IMR-90 (cell line): ENCODE measurements around the gene ACTN1. TPM values are rescaled to one million over a fixed set of nuclear protein-coding genes. Genes with fewer than 3 reads are reported as not detected.

Experiments
- ATAC-seq: fragments of 200-7000 bp; cut with Tn5 transposase; 2 replicates; pipeline ENCODE4 v1.9.1; 2020; ENCODE audit warnings: low read depth, mild to moderate bottlenecking, moderate library complexity
- Bru-seq: library from RNA; stranded (reverse); fragments of 400-500 nt; gene quantifications from one replicate; lab custom pipeline; 2021; lab: Mats Ljungman, UMichigan
- BruChase-seq, 2 experiments: library from RNA; stranded (reverse); fragments of 400-500 nt; gene quantifications; one replicate each; lab custom pipeline; 2021; lab: Mats Ljungman, UMichigan
- BruUV-seq: library from RNA; stranded (reverse); fragments of 400-500 nt; replicated peaks from 2 replicates; lab custom pipeline; 2021; lab: Mats Ljungman, UMichigan
- CTCF ChIA-PET: fragments of 300-600 bp; formaldehyde crosslinking; extraction: SDS; loops from one replicate; lab custom pipeline; 2021; ENCODE audit warnings: antibody characterized with exemption; lab: Yijun Ruan, JAX
- POLR2A ChIA-PET: fragments of 300-600 bp; sonication (Branson Sonifier 250); formaldehyde crosslinking; loops from one replicate; lab custom pipeline; 2022; ENCODE audit warnings: antibody characterized with exemption; ENCODE audit not compliant: unreplicated experiment; lab: Charles Lee
- DNase-seq: peaks from one replicate; pipeline ENCODE4 v3.0.0; 2013
- H2AFZ ChIP-seq: replicated peaks from 2 replicates; pipeline ENCODE3; 2013; ENCODE audit warnings: low read length, mild to moderate bottlenecking; ENCODE audit not compliant: poor library complexity
- H2AK5ac ChIP-seq: 2 replicates; pipeline ENCODE4 v1.6.1; 2013; ENCODE audit warnings: low read depth, low read length, inconsistent platforms
- H2AK9ac ChIP-seq: replicated peaks from 2 replicates; pipeline ENCODE3; 2013; ENCODE audit warnings: mild to moderate bottlenecking, low read depth, low read length, moderate library complexity; ENCODE audit not compliant: poor library complexity
- H2BK120ac ChIP-seq: 2 replicates; pipeline ENCODE4 v1.6.1; 2013; ENCODE audit warnings: low read depth, low read length, inconsistent platforms
- H2BK15ac ChIP-seq: 3 replicates; pipeline ENCODE4 v1.6.1; 2013; ENCODE audit warnings: low read depth, low read length, inconsistent platforms
- H2BK20ac ChIP-seq: 2 replicates; pipeline ENCODE4 v1.6.1; 2013; ENCODE audit warnings: low read depth, mild to moderate bottlenecking, inconsistent platforms, low read length, moderate library complexity
- H2BK5ac ChIP-seq: 2 replicates; pipeline ENCODE4 v1.6.1; 2013; ENCODE audit warnings: mild to moderate bottlenecking, low read depth, low read length, inconsistent platforms; ENCODE audit not compliant: poor library complexity, severe bottlenecking
- H3K14ac ChIP-seq: replicated peaks from 2 replicates; pipeline ENCODE4 v1.6.1; 2013; ENCODE audit warnings: low read depth, low read length, inconsistent platforms
- H3K18ac ChIP-seq: 2 replicates; pipeline ENCODE4 v1.6.1; 2013; ENCODE audit warnings: low read depth, low read length, control low read depth
- H3K23ac ChIP-seq: 2 replicates; pipeline ENCODE4 v1.6.1; 2013; ENCODE audit warnings: low read depth, low read length, inconsistent platforms
- H3K27ac ChIP-seq: 2 replicates; pipeline ENCODE4 v1.5.1; 2013; ENCODE audit warnings: mild to moderate bottlenecking, control low read depth, low read length; ENCODE audit not compliant: insufficient read depth
- H3K27me3 ChIP-seq: 2 replicates; pipeline ENCODE4 v1.6.1; 2013; ENCODE audit warnings: low read length; ENCODE audit not compliant: control insufficient read depth, insufficient read depth
- H3K36me3 ChIP-seq: 2 replicates; pipeline ENCODE4 v1.6.1; 2013; ENCODE audit warnings: low read length, mixed read lengths; ENCODE audit not compliant: control insufficient read depth, insufficient read depth
- H3K4ac ChIP-seq: 2 replicates; pipeline ENCODE4 v1.6.1; 2013; ENCODE audit warnings: low read depth, low read length, inconsistent platforms
- H3K4me1 ChIP-seq: 2 replicates; pipeline ENCODE4 v1.6.1; 2013; ENCODE audit warnings: low read length, mixed read lengths; ENCODE audit not compliant: control insufficient read depth, insufficient read depth
- H3K4me2 ChIP-seq: 2 replicates; pipeline ENCODE4 v1.6.1; 2013; ENCODE audit warnings: low read depth, mild to moderate bottlenecking, control low read depth, low read length, moderate library complexity
- H3K4me3 ChIP-seq: 2 replicates; pipeline ENCODE4 v1.5.1; 2013; ENCODE audit warnings: low read depth, mild to moderate bottlenecking, control low read depth, low read length, moderate library complexity; ENCODE audit not compliant: insufficient read depth
- H3K56ac ChIP-seq: 2 replicates; pipeline ENCODE4 v1.6.1; 2013; ENCODE audit warnings: low read length, inconsistent platforms; ENCODE audit not compliant: insufficient read depth; ENCODE audit errors: extremely low read depth
- H3K79me1 ChIP-seq, 2 experiments: 2 replicates each; pipeline ENCODE4 v1.6.1; 2013; ENCODE audit warnings: low read length in 2 of 2, inconsistent platforms in 1 of 2, low read depth in 1 of 2
- H3K9ac ChIP-seq: 2 replicates; pipeline ENCODE4 v1.6.1; 2013; ENCODE audit warnings: low read depth, low read length, control low read depth
- H3K9me1 ChIP-seq: 2 replicates; pipeline ENCODE4 v1.6.1; 2013; ENCODE audit warnings: low read length, inconsistent platforms; ENCODE audit not compliant: insufficient read depth
- H3K9me3 ChIP-seq: 2 replicates; pipeline ENCODE4 v1.6.1; 2013; ENCODE audit warnings: low read length; ENCODE audit not compliant: control insufficient read depth, insufficient read depth
- H4K20me1 ChIP-seq: 2 replicates; pipeline ENCODE4 v1.6.1; 2013; ENCODE audit warnings: low read length, inconsistent platforms; ENCODE audit not compliant: insufficient read depth
- H4K5ac ChIP-seq: 2 replicates; pipeline ENCODE4 v1.6.1; 2013; ENCODE audit warnings: mild to moderate bottlenecking, low read depth, low read length, control low read depth
- H4K8ac ChIP-seq, 2 experiments: 2 replicates each; pipeline ENCODE4 v1.6.1; 2013; ENCODE audit warnings: low read depth in 2 of 2, low read length in 2 of 2, control low read depth in 1 of 2, inconsistent platforms in 1 of 2
- H4K91ac ChIP-seq: 2 replicates; pipeline ENCODE4 v1.6.1; 2013; ENCODE audit warnings: low read depth, low read length, inconsistent platforms; ENCODE audit not compliant: insufficient read depth
- BHLHE40 ChIP-seq: fragments of 150-350 bp; IDR thresholded peaks from 2 replicates; pipeline ENCODE4 v1.6.1; 2016; ENCODE audit warnings: mild to moderate bottlenecking, low read depth, low read length
- CEBPB ChIP-seq: IDR thresholded peaks from 2 replicates; pipeline ENCODE4 v1.6.1; 2012; ENCODE audit warnings: low read depth, low read length, improper control_type of control experiment
- CHD1 ChIP-seq: IDR thresholded peaks from 2 replicates; pipeline ENCODE4 v1.6.1; 2012; ENCODE audit warnings: low read depth, low read length, improper control_type of control experiment
- FOS ChIP-seq: fragments of 150-350 bp; IDR thresholded peaks from 2 replicates; pipeline ENCODE4 v1.6.1; 2016; ENCODE audit warnings: low read depth, low read length
- MAFK ChIP-seq: IDR thresholded peaks from 2 replicates; pipeline ENCODE4 v1.6.1; 2012; ENCODE audit warnings: low read depth, low read length, improper control_type of control experiment
- MAZ ChIP-seq: IDR thresholded peaks from 2 replicates; pipeline ENCODE4 v1.6.1; 2012; ENCODE audit warnings: low read depth, mild to moderate bottlenecking, low read length, improper control_type of control experiment, moderate library complexity, borderline replicate concordance
- MXI1 ChIP-seq: IDR thresholded peaks from 2 replicates; pipeline ENCODE4 v1.6.1; 2012; ENCODE audit warnings: low read depth, mild to moderate bottlenecking, low read length, moderate library complexity, borderline replicate concordance
- POLR2A ChIP-seq: IDR thresholded peaks from 2 replicates; pipeline ENCODE4 v1.6.1; 2012; ENCODE audit warnings: mild to moderate bottlenecking, low read depth, low read length
- RAD21 ChIP-seq: IDR thresholded peaks from 2 replicates; pipeline ENCODE4 v1.6.1; 2012; ENCODE audit warnings: low read length, improper control_type of control experiment
- WGBS, 2 experiments: methylation state at CpG; one replicate each; pipeline versions ENCODE4 v1.1.5 to v1.1.7; 2013; ENCODE audit warnings: missing lambda C conversion rate in 2 of 2; ENCODE audit not compliant: insufficient read length in 1 of 2; ENCODE audit errors: extremely low coverage in 2 of 2; 5-methylcytosine and 5-hydroxymethylcytosine counted together
- dilution Hi-C: fragments of 300-500 bp; cut with HindIII; formaldehyde crosslinking; loops from one replicate; pipeline ENCODE4 v1.14.3; 2018; ENCODE audit warnings: low sequenced_read_pairs; ENCODE audit not compliant: unreplicated experiment
- in situ Hi-C: fragments of 300-500 bp; cut with MboI; formaldehyde crosslinking; loops from 3 replicates; pipeline ENCODE4 v1.14.3; 2019; ENCODE audit warnings: low sequenced_read_pairs, inconsistent platforms, mixed read lengths
- intact Hi-C: fragments of 100-400 bp; cut with micrococcal nuclease; formaldehyde crosslinking; loops from 2 replicates; pipeline ENCODE4 v1.10.0; 2022
- long read RNA-seq: library from polyadenylated mRNA; unstranded; transcript quantifications from one replicate; pipeline ENCODE4 v2.0.0, GENCODE V29; 2021; ENCODE audit not compliant: unreplicated experiment
- polyA plus RNA-seq, 3 experiments: library from polyadenylated mRNA; depleted of rRNA; stranded (reverse); fragments of >200 nt; gene quantifications; 2 replicates each; pipeline ENCODE4 v1.2.3, GENCODE V29; 2012; ENCODE audit warnings: low replicate concordance in 1 of 3
- total RNA-seq: library from RNA; depleted of rRNA; stranded (reverse); fragments of >200 nt; gene quantifications from 2 replicates; pipeline ENCODE4 v1.2.3, GENCODE V29; 2012; rRNA removed
- TF ChIP-seq, protein P1 (sequence below): fragments of 150-350 bp; IDR thresholded peaks from 2 replicates; pipeline ENCODE4 v1.6.1; 2017; ENCODE audit warnings: mild to moderate bottlenecking, antibody characterized with exemption, low read length, low read depth

Gene ACTN1
- total RNA-seq = 648 and 684 TPM in 2 replicates
- polyA plus RNA-seq (2012; rRNA removed) = 766 and 895 TPM in 2 replicates
- 676 and 750 TPM in 2 replicates for polyA plus RNA-seq (2012; cell fraction: cytosol; rRNA removed)
- polyA plus RNA-seq (2012; cell fraction: nucleus; rRNA removed; ENCODE audit: low replicate concordance) = 1,803 and 1,926 TPM in 2 replicates
- Bru-seq, nascent RNA = percentile 100 among the genes with signal in this experiment
- percentile 98 among the genes with signal in this experiment for BruChase-seq, experiment 1, labeled RNA remaining after a 6-hour chase
- BruChase-seq, experiment 2, labeled RNA remaining after a 2-hour chase = percentile 97 among the genes with signal in this experiment
- long read RNA-seq, full-length matches to known transcripts = 796 of 1,234 reads
- long read RNA-seq, partial matches to known transcripts = 182 of 1,234 reads
- long read RNA-seq, other reads (novel, unspliced or antisense) = 256 of 1,234 reads

GRCh38 chr14:68979021-68979721, at the start of gene ACTN1:
ACTN1 (minus strand) TSS chr14:68979302; CDS start chr14:68979056, 246 bp downstream.
- POLR2A ChIA-PET = interaction anchor here (0.6 to 1.3 kb wide), 3 partner anchors 76 to 90 kb away, joined by 3 to 5 read pairs (median 4); no protein-coding TSS in a partner anchor
- Histone ChIP-seq H3K4me1 (peaks cover 44% of the 10 kb centered on the region), H3K9ac (peak within 1 kb of the TSS; percentile 100), H3K79me1 (peaks cover 19 to 64% of the 10 kb centered on the region in 2 experiments; a peak in 3 of 4 replicates), H3K27ac (peak within 1 kb of the TSS; percentile 98), H3K56ac (peak within 1 kb of the TSS; percentile 98), H3K27me3 (no peaks in the 10 kb centered on the region), H3K23ac (peak within 1 kb of the TSS; percentile 99), H3K9me1 (peaks cover 30% of the 10 kb centered on the region), H2AK5ac (peak within 1 kb of the TSS; percentile 97), H2BK5ac (peak within 1 kb of the TSS; percentile 99), H3K18ac (peak within 1 kb of the TSS; percentile 92), H2AFZ (peak within 1 kb of the TSS; percentile 85), H3K4me2 (peak within 1 kb of the TSS; percentile 81), H4K20me1 (peaks cover 38% of the 10 kb centered on the region), H3K4me3 (peak within 1 kb of the TSS; percentile 76), H2BK20ac (peak within 1 kb of the TSS; percentile 76), H2BK120ac (peak within 1 kb of the TSS; percentile 91), H3K9me3 (no peaks in the 10 kb centered on the region), H2BK15ac (peak within 1 kb of the TSS; percentile 81; the same call in 2 of the 3 replicates), H2AK9ac (peak within 1 kb of the TSS; percentile 100), H3K4ac (peak within 1 kb of the TSS; percentile 100), H3K14ac (peak within 1 kb of the TSS; percentile 100), H4K8ac (peak within 1 kb of the TSS; percentile 93 to 98), H4K91ac (peak within 1 kb of the TSS; percentile 99), H3K36me3 (peaks cover 25% of the 10 kb centered on the region), H4K5ac (peak within 1 kb of the TSS; percentile 88)
- DNase-seq (peak; percentile 97), ATAC-seq (peak; percentile 62)
- dilution Hi-C loops (no loop called here), in situ Hi-C loops (no loop called here), intact Hi-C loops (loop anchor here (1.0 to 5.0 kb wide), 4 partner anchors 68 to 122 kb away; no protein-coding TSS in a partner anchor)
- CTCF ChIA-PET = no interaction called here
- TF ChIP-seq MAFK (no peak), POLR2A (peak; percentile 94), MXI1 (no peak; the same call in 1 of the 2 replicates), BHLHE40 (peak; percentile 68; the same call in 1 of the 2 replicates), RAD21 (0 out of 2 replicates have a peak, but pooled peaks have one; percentile 16), CHD1 (no peak), FOS (peak; percentile 78; the same call in 1 of the 2 replicates), MAZ (peak; percentile 98), CEBPB (peak; percentile 14; the same call in 1 of the 2 replicates)
- TF ChIP-seq, protein P1, sequence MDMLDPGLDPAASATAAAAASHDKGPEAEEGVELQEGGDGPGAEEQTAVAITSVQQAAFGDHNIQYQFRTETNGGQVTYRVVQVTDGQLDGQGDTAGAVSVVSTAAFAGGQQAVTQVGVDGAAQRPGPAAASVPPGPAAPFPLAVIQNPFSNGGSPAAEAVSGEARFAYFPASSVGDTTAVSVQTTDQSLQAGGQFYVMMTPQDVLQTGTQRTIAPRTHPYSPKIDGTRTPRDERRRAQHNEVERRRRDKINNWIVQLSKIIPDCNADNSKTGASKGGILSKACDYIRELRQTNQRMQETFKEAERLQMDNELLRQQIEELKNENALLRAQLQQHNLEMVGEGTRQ = peak; percentile 84
- 0% methylated on average over 21 of the region's 68 CpGs; no CpG with 5 or more reads in 1 of the 2 experiments for WGBS, 2 experiments
- BruUV-seq = no TSS peak
